ENCODE data around the gene PRR5L.

DNA sequence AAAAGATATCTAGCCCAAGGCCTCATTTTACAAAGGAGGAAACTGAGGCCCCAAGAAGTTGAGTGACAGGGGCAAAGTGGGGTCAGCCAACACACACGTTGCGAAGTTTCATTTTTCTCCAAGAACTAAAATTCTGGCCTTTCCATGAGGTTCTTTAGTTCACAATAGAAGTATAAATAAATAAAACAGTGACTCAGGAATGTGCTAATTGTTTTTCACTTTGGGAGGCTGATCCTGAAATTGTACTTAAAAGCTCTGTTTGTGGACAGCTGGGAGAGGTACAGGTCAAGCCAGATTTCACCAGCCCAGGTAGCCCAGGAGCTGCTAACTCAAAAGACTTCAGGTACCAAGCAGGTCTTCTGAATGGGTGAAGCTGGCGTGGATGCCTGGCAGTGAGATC, 108.7 kb downstream of the PRR5L start:
- TF ChIP-seq, protein P1, sequence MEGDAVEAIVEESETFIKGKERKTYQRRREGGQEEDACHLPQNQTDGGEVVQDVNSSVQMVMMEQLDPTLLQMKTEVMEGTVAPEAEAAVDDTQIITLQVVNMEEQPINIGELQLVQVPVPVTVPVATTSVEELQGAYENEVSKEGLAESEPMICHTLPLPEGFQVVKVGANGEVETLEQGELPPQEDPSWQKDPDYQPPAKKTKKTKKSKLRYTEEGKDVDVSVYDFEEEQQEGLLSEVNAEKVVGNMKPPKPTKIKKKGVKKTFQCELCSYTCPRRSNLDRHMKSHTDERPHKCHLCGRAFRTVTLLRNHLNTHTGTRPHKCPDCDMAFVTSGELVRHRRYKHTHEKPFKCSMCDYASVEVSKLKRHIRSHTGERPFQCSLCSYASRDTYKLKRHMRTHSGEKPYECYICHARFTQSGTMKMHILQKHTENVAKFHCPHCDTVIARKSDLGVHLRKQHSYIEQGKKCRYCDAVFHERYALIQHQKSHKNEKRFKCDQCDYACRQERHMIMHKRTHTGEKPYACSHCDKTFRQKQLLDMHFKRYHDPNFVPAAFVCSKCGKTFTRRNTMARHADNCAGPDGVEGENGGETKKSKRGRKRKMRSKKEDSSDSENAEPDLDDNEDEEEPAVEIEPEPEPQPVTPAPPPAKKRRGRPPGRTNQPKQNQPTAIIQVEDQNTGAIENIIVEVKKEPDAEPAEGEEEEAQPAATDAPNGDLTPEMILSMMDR (IDR thresholded peaks at IDR 0.05; ENCODE audit: low read depth, low read length, poor library complexity, severe bottlenecking): no peak
- no peak for TF ChIP-seq EZH2phosphoT487 (IDR thresholded peaks at IDR 0.05; ENCODE audit: borderline replicate concordance, low read length)
